Ishikawa (cell line): ENCODE measurements around the gene LRRC4.

Experiments
- CREB1 ChIP-seq: IDR thresholded peaks from 2 replicates; pipeline ENCODE4 v1.6.1; 2012; ENCODE audit warnings: low read depth
- EGR1 ChIP-seq: IDR thresholded peaks from 2 replicates; pipeline ENCODE4 v1.6.1; 2012
- EP300 ChIP-seq: IDR thresholded peaks from 2 replicates; pipeline ENCODE4 v1.6.1; 2012; ENCODE audit warnings: borderline replicate concordance
- FOXM1 ChIP-seq: IDR thresholded peaks from 2 replicates; pipeline ENCODE4 v1.6.1; 2012; ENCODE audit warnings: low read depth, borderline replicate concordance
- MAX ChIP-seq: IDR thresholded peaks from 2 replicates; pipeline ENCODE4 v1.6.1; 2012
- REST ChIP-seq: IDR thresholded peaks from 2 replicates; pipeline ENCODE4 v1.6.1; 2012; ENCODE audit warnings: low read depth, mild to moderate bottlenecking
- TAF1 ChIP-seq: IDR thresholded peaks from 2 replicates; pipeline ENCODE4 v1.6.1; 2012; ENCODE audit warnings: low read depth, mild to moderate bottlenecking
- TEAD4 ChIP-seq: IDR thresholded peaks from 2 replicates; pipeline ENCODE4 v1.6.1; 2012
- USF1 ChIP-seq: IDR thresholded peaks from 2 replicates; pipeline ENCODE4 v1.6.1; 2012
- YY1 ChIP-seq: IDR thresholded peaks from 2 replicates; pipeline ENCODE4 v1.6.1; 2012; ENCODE audit warnings: low read depth

DNA sequence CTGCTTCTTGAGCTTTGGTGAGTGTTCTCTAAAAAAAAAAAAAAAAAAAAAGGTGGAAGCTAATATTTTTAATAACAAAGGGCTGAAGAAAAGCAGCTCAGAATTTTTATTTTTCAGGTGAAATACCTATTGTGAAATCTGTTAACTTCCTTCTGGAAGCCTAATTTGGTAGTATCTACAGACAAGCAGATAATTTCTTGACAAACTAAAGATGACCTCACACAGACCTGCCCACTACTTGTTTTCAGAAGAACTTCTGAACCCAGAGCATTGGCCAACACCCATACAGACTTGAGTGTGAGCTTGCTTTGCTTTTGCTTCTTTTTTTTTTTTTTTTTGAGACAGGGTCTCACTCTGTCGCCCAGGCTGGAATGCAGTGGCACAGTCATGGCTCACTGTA lies 31.2 kb downstream of the LRRC4 start:
- TF ChIP-seq REST (no peak), EP300 (no peak), CREB1 (no peak), MAX (no peak), EGR1 (no peak), TEAD4 (no peak), TAF1 (no peak), FOXM1 (no peak), YY1 (no peak), USF1 (no peak)
